D721Med (cell line): Measurements from ENCODE around the gene WDFY1.

Source experiments
- DNase-seq: peaks from one replicate; pipeline ENCODE4 v3.0.0; 2011; ENCODE audit warnings: low spot score; ENCODE audit not compliant: insufficient read length
- FAIRE-seq: peaks from 2 replicates; lab custom pipeline; 2011; peaks lifted over from hg19 to GRCh38; lab: Jason Lieb, UNC
- TF ChIP-seq, protein P1 (sequence below): IDR thresholded peaks from 2 replicates; pipeline ENCODE4 v1.5.1; 2012; ENCODE audit warnings: mild to moderate bottlenecking, control low read depth; ENCODE audit not compliant: insufficient read depth; ENCODE audit errors: missing control alignments

The WDFY1 gene

DNA sequence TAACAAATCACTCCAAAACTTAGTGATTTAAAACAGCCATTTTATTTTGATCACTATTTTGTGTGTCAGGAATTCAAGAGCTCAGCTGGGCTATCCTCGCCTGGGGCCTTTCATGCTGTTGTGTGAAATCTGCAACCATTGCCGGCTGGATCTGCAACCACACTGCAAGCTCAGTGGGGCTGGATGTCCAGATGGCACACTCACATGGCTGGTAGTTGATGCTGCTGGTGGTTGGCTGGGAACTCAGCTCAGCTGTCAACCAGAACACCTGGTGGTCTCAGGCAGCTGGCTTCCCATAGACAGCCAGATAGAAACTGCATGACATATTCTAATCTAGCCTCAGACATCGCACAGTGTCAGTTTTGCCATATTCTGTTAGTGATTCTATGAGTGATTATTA lies 77.1 kb downstream of the WDFY1 start:
- no peak for DNase-seq
- TF ChIP-seq, protein P1, sequence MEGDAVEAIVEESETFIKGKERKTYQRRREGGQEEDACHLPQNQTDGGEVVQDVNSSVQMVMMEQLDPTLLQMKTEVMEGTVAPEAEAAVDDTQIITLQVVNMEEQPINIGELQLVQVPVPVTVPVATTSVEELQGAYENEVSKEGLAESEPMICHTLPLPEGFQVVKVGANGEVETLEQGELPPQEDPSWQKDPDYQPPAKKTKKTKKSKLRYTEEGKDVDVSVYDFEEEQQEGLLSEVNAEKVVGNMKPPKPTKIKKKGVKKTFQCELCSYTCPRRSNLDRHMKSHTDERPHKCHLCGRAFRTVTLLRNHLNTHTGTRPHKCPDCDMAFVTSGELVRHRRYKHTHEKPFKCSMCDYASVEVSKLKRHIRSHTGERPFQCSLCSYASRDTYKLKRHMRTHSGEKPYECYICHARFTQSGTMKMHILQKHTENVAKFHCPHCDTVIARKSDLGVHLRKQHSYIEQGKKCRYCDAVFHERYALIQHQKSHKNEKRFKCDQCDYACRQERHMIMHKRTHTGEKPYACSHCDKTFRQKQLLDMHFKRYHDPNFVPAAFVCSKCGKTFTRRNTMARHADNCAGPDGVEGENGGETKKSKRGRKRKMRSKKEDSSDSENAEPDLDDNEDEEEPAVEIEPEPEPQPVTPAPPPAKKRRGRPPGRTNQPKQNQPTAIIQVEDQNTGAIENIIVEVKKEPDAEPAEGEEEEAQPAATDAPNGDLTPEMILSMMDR = no peak
- FAIRE-seq = no peak

DNA sequence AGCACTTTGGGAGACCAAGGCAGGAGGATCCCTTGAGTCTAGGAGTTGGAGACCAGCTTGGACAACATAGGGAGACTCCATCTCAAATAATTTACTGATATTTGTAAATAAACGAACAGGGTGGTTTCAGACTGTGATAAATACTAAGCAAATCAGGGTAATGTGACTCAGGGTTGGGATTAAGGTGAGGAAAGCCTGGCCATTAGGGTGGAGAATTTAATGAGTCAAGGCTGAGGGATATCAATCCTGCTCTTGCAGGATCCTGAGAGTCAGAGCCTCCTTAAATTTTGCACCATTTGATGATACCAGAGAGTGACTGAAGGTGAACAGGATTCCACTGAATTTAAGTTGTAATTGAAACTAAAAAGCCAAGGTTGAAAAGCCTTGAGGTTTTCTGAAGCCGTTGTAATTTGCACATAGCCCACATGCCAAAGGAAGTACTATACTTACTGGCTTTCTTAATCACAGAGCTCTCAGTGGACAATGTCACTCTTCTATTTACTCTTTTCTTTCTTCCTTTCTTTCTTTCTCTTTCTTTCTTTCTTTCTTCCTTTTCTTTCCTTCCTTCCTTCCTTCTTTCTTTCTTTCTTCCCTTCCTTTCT lies 79.1 kb downstream of the WDFY1 start:
- DNase-seq (no peak), FAIRE-seq (no peak)
- TF ChIP-seq, protein P1 = no peak

DNA sequence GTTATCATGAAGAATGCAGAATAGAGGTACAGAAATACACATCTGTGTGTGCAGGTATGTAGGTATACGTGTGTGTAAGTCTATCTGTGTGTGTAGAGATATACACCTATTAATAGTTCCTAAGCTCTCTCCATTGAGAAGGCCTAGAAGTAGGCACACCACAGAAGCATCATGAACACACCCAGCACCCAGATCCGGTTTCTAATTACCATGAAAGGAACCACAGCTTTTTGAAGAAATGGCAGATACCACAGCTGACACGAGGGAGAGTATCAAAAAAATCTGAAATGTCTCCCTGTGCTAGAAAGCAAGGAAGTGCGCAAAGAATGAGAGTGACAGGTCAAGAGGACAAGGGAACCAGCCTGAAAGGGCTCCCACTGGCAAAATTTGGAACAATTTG lies 80.0 kb downstream of the WDFY1 start:
- TF ChIP-seq, protein P1 = no peak
- FAIRE-seq (no peak), DNase-seq (no peak)

DNA sequence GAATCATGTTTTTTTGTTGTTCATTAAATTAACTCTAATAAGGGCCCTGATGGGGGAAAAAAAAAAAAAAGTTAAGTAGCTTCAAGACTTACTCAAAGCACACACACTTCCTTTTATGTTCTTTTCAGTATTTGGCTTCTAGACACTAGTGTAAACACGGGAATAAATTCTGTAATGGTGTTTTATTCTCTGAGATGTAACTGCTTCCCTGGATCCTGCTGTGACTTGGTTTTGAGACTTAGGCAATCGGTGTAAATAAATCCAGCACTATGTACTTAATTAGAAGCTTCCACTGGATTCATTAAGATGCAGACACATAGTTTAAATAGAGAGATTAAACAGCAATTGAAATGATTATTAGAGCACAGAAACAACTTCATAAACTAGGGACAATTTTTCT lies 81.6 kb downstream of the WDFY1 start:
- FAIRE-seq (no peak), DNase-seq (no peak)
- TF ChIP-seq, protein P1 = no peak

DNA sequence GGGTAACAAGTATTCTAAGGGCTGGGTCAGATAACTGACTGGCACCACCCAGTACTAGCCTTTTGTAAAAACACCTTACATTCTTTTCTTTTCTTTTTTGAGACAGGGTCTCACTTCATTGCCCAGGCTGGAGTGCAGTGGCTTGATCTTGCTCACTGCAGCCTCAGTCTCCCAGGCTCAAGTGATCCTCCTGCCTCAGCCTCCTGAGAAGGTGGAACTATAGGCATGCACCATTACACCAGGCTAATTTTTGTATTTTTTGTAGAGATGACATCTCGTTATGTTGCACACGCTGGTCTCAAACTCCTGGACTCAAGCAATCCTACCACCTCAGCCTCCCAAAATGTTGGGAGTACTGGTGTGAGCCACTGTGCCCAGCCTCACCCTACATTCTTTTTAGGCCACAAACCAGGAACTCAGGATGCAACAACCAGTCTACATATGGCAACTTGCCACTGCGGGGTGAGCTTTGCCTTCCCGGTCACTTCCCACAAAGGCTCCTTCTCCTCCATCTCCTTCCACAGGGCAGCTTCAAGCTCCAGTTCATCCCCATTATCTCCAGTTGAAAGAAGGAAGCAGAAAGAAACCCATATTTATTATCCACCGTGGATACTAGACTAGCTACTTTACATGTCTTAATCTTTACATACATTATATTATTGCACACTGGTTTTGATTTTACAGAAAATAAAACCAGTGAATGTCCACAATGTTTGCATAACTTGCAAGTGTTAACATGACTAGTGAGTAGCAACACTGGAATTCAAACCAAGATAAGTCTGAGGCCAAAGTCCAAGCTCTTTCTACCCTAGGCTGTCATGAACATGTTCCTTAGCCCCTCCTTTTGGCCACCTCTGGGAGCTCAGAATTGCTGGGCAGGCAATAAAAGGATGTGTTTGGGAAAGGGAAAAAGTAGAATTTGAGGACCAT lies 84.1 kb downstream of the WDFY1 start:
- TF ChIP-seq, protein P1 = no peak
- FAIRE-seq (no peak), DNase-seq (no peak)

DNA sequence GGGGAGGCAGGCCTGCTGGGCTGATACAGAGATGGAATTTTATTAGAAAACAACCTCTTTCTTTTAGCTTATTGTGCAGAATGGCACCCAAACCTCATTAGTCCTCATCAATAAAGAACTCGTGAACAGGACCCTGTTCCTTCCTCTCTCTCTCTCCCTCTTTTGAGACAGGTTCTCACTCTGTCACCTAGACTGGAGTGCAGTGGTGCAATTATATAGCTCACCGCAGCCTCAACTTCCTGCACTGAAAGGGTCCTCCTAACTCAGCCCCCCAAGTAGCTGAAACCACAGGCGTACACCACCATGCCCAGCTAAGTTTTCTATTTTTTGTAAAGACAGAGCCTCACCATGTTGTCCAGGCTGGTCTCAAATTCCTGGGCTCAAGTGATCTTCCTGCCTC lies 86.1 kb downstream of the WDFY1 start:
- TF ChIP-seq, protein P1 = no peak
- FAIRE-seq = no peak
- DNase-seq = no peak

DNA sequence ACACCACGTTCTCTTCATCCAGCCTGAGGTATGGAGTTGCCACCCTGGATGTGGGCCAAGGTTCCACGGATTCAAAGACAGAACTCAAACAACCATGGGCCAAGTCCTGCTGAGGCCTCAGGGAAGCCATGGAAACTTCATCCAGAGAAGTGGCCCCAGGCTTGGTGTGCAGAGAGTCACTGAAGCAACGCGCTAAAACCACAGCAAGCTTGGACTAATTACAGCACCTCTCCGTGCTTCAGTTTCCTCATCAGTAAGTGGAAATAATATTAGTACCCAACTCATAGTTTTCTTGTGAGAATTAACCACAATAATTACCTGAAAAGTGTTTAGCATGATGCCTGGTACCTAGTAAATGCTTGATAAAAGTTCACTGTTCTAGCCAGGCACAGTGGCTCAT lies 88.6 kb downstream of the WDFY1 start:
- DNase-seq (no peak), FAIRE-seq (no peak)
- TF ChIP-seq, protein P1 = no peak
